GM23248 (cell line): ENCODE data around the gene STARD7.

Experiments used
- EZH2 ChIP-seq: fragments of 200-600 bp; sonication (generic); IDR thresholded peaks from 2 replicates; pipeline ENCODE4 v1.6.1; 2018; ENCODE audit warnings: antibody characterized with exemption, mild to moderate bottlenecking; ENCODE audit not compliant: insufficient read depth, poor library complexity, severe bottlenecking
- EZH2phosphoT487 ChIP-seq: fragments of 200-600 bp; sonication (generic); IDR thresholded peaks from 2 replicates; pipeline ENCODE4 v1.6.1; 2018; ENCODE audit warnings: antibody characterized with exemption, moderate library complexity, mild to moderate bottlenecking, low read depth; ENCODE audit not compliant: insufficient read depth

- TF ChIP-seq EZH2phosphoT487 (no peak), EZH2 (no peak)
These were observed 41.0 kb upstream of the STARD7 start for GRCh38 chr2:96249654-96250053.
